SKM-1 (cell line): ENCODE results near the gene CEMIP.

Experiments used
- DNase-seq: peaks from one replicate; lab custom pipeline; 2025; ENCODE audit not compliant: unreplicated experiment; lab: John Stamatoyannopoulos, UW

Gene CEMIP

DNA sequence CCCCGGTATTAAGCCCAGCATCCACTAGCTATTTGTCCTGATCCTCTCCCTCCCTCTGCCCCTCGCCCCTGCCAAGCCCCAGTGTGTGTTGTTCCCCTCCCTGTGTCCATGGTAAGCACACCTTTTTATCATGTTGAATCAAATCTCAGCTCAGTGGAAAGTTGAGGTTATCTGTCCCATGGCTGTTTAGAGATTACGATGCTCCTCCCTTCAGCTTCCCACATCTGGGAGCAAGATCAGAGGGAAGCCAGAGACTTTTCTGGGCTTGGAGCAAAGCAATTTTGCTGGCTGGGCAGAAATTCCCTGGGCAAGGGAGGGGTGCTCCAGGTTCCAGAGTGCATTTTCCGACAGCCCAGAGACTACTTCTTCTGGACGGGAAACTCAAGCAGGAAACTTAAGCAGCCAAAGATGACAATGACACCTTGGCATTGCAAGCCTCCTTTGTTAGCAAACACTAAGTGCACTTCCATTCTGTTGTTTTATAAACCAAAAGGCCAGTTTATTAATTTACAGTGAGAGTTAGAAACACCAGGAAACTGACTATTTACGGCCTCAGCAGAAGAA lies 105.9 kb downstream of the CEMIP start:
- DNase-seq, result no peak

GRCh38 chr15:80887148-80887547 lies 108.0 kb downstream of the CEMIP start:
- DNase-seq, result no peak

- DNase-seq, result no peak
These were observed 109.7 kb downstream of the CEMIP start for GRCh38 chr15:80888846-80889245.

GRCh38 chr15:80890341-80891005 lies 111.3 kb downstream of the CEMIP start:
- DNase-seq, result peak; percentile 5

DNA sequence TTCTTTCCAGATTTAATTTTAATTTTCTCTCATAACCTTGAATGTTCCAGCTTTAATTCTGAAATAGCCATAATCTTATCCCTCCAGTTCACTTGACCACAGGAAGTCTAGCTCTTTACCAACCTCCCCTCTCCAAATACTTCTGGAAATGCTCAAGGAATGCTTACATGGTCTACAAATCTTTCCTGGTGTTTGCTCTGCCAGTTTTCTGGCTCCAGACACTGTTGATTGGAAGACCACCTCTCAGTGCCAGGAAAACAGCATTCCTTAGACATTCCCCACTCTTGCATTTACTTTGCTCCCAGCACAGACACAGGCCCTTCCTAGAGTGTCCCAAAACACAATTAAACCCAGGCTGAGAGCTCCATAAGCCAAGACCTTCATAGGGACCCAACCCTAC lies 111.8 kb downstream of the CEMIP start:
- no peak for DNase-seq

- no peak for DNase-seq
These were observed 113.2 kb downstream of the CEMIP start for GRCh38 chr15:80892414-80892813.

DNA sequence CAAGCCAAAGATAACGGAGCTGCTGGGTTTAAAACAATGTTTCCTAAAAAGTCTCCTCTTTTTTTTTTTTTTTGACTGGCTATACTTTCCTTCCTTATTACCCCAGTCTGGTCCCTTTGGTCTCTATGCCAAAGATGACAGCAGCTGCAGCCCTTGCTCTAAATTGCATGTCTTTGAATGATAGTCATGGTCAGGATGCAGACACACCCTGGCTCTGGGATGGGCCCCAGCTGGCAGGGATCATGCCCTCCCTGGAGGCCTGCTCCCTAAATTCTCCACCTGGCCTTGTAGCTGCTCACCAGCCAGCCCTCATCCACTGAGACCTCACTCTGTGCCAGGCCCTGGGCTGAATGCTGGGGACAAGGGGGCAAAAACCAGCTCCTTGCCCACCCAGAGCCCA lies 114.6 kb downstream of the CEMIP start:
- no peak for DNase-seq

GRCh38 chr15:80895091-80895490 lies 115.9 kb downstream of the CEMIP start:
- no peak for DNase-seq

GRCh38 chr15:80895965-80896364 lies 116.8 kb downstream of the CEMIP start:
- DNase-seq, result no peak

GRCh38 chr15:80898040-80898439 lies 118.9 kb downstream of the CEMIP start:
- DNase-seq, result no peak

DNA sequence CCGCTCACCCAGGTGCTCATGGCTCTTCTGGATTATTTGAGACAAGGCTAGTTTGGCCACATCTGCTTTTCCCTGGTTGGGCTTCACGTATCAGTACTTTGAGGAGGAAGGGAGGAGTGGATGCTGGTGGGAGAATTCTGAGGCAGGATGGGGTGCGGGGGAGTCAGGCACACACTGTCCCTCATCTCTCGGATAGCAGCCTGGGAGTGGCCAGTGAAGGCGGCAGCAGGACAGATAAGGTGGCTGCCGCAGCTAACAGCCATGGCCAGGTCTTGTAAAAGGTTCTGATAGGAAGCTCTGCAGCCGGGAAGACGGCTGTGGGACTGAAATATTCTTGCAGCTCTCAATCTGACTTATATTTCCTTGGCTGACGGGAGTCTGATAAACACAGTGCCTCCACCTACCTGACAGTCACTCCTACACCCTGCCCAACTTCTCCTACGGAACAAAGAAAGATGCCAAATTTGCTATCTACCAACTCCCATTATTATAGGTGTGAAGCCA lies 123.2 kb downstream of the CEMIP start:
- DNase-seq, result no peak

GRCh38 chr15:80904998-80905397 lies 125.8 kb downstream of the CEMIP start:
- DNase-seq, result no peak

- no peak for DNase-seq
These were observed 127.1 kb downstream of the CEMIP start for GRCh38 chr15:80906159-80906766.

GRCh38 chr15:80911821-80912220 lies 132.7 kb downstream of the CEMIP start:
- DNase-seq, result no peak

DNA sequence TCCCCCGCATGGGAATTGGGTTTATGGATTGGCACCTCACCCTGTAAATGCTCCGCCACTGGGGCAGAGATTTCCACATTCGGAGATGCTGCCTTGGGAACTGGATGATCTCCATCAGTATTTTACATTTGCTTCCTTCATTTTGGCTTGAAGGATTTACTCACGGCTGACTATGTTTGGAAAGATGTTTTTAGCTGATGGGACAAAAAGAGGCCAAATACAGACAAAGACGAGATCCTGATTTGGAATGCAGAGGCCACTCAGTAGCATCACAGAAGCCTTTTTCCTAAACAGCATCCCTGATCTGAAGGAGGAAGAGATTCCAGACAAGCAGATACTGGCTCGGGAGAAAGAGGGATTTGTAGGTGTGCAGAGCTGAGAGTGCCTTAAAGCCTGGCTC lies 133.5 kb downstream of the CEMIP start:
- DNase-seq, result no peak

DNA sequence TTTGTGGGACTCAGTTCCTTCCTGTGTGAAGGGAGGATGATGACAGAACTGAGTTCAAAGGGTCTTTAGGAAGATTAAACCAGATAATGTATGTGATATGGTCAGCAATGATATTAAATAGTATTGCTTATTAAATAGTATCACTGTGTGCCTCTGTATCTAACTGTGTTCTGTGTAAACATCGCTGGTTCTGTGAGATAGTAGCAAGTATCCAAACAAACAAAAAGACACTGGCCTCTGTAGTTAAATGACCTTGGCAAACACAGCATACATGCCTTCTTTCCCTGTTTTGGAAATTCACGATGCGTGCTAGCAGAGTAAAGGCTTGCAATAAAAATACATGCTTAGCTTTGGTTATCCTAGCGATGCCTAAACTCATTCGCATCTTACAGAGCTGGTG lies 134.4 kb downstream of the CEMIP start:
- no peak for DNase-seq

- no peak for DNase-seq
These were observed 136.3 kb downstream of the CEMIP start for GRCh38 chr15:80915472-80915871.

GRCh38 chr15:80916056-80916455 lies 136.9 kb downstream of the CEMIP start:
- DNase-seq, result no peak

GRCh38 chr15:80918196-80918783 lies 139.1 kb downstream of the CEMIP start:
- DNase-seq, result no peak

GRCh38 chr15:80920271-80920699 lies 141.1 kb downstream of the CEMIP start:
- DNase-seq, result no peak

DNA sequence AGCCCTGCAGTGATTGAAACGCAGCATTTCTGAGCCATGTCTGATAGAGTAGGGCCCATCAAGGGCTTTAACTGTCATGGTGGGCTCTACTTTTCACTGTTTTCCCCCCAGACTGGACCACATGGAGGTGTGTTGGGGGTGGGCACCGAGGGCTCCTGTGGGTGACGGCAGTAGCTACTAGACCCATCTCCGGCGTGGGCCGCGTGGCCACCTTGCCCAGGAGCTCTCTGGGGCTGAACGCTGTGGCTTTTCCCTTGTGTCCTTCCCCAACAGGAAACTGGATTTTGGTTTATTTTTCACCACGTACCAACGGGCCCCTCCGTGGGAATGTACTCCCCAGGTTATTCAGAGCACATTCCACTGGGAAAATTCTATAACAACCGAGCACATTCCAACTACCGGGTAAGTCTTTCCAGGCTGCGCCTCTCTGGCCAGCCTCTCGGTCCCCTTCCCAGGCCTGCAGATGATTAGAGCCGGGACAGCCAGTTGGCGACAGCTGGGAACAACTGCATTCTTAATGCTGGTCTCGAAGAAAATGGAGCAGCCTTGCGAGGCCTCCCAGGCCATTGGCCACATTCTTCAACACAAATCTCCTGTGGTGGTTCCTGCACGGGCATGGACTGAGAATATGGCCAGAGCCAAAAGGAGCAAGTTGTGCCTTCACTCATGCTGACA lies 142.7 kb downstream of the CEMIP start:
- no peak for DNase-seq

GRCh38 chr15:80923668-80924067 lies 144.5 kb downstream of the CEMIP start:
- no peak for DNase-seq
